ENCODE results near the gene PPFIBP1. TPM values are rescaled to one million over a fixed set of nuclear protein-coding genes. Genes with fewer than 3 reads are reported as not detected.

Gene PPFIBP1
- total and polyA plus RNA-seq, 2 of the 13 experiments (the other 11 are each of a cell fraction or from before 2014, with no cell fraction given) = 16.2 to 21.8 TPM

DNA sequence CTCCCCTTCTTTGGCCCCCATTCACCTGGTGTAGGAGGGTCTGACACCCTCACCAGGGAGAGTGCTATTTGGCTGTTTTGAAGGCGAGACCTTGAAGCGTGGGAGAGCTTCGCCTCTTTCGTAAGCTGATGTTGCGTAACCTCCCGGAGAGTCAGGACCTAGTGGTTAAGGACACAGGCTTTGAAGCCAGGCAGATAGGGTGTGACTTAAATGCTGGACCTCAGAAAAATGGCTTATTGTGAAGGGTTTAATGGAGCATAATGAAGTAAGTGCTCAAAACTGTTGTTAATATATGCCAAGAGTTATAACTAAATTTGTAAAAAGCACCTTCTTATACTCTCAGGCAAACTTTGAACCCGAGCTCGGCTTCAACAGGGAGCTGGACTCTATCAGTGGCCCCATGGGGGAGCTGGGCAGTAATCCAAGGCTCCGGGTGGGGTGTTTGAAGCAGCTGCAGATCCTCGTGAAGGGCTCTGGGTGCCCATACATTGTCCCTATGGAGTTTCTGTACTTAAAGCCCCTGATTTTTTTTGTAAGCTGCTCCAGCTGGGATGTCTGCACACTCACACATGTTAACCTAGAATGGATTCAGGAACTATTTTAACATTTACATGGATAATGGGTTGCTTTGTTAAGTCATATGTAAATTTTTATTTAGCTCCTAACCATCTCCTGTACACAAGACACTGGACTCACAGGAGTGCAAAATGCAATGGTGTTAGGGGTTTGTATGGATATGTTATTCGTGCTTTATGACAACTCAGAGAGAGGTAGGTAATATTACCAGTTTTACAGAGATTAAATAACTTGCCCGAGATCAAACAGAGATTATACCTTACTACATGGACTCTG is 26.0 kb downstream of the PPFIBP1 start (continued):
- TF ChIP-seq ISL2 (CRISPR knock-in tag; IDR thresholded peaks at IDR 0.05) = peak; percentile 94
- TF ChIP-seq FIP1L1 (IDR thresholded peaks at IDR 0.05; ENCODE audit: borderline replicate concordance, insufficient read depth, low read depth, low read length) = no peak
- peak in 1 of 2 experiments; percentile 46; a peak in 1 of 4 replicates for TF ChIP-seq POLR2A (IDR thresholded peaks at IDR 0.05; ENCODE audit: insufficient read depth in 1 of 2, low read depth in 2 of 2, low read length in 2 of 2)
- 0 out of 2 replicates have a peak, but pooled peaks have one; percentile 65 for TF ChIP-seq FOXC1 (CRISPR knock-in tag; IDR thresholded peaks at IDR 0.05; ENCODE audit: borderline replicate concordance)
- TF ChIP-seq ZBTB43 (CRISPR knock-in tag; conservative IDR thresholded peaks at IDR 0.05) = no peak
- TF ChIP-seq NFATC3 (CRISPR knock-in tag; IDR thresholded peaks at IDR 0.05) = no peak
- no peak for TF ChIP-seq RFX5 (IDR thresholded peaks at IDR 0.05; ENCODE audit: low read depth, low read length)
- TF ChIP-seq, protein P1, sequence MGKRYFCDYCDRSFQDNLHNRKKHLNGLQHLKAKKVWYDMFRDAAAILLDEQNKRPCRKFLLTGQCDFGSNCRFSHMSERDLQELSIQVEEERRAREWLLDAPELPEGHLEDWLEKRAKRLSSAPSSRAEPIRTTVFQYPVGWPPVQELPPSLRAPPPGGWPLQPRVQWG (CRISPR knock-in tag; IDR thresholded peaks at IDR 0.05; ENCODE audit: borderline replicate concordance, low read depth) = no peak
- TF ChIP-seq ZFYVE20 (CRISPR knock-in tag; IDR thresholded peaks at IDR 0.05; ENCODE audit: borderline replicate concordance, low read depth) = no peak
- no peak for TF ChIP-seq ZNF737 (CRISPR knock-in tag; IDR thresholded peaks at IDR 0.05; ENCODE audit: borderline replicate concordance)
- TF ChIP-seq FOXK2 (IDR thresholded peaks at IDR 0.05) = no peak
- peak; percentile 88; the same call in 1 of the 2 replicates for TF ChIP-seq AHR (CRISPR knock-in tag; IDR thresholded peaks at IDR 0.05)
- no peak for TF ChIP-seq U2AF2 (IDR thresholded peaks at IDR 0.05; ENCODE audit: low read depth, low read length)
- TF ChIP-seq ZNF766 (CRISPR knock-in tag; IDR thresholded peaks at IDR 0.05; ENCODE audit: borderline replicate concordance) = peak; percentile 75; the same call in 1 of the 2 replicates
- TF ChIP-seq ZFP36L2 (CRISPR knock-in tag; IDR thresholded peaks at IDR 0.05) = 0 out of 2 replicates have a peak, but pooled peaks have one; percentile 47
- peak; percentile 91 for TF ChIP-seq PITX1 (CRISPR knock-in tag; IDR thresholded peaks at IDR 0.05)
- TF ChIP-seq RFXANK (CRISPR knock-in tag; IDR thresholded peaks at IDR 0.05) = no peak
- no peak for TF ChIP-seq SUZ12 (IDR thresholded peaks at IDR 0.05; ENCODE audit: low read depth, low read length)
- no peak for TF ChIP-seq GPN1 (CRISPR knock-in tag; IDR thresholded peaks at IDR 0.05; ENCODE audit: borderline replicate concordance)
- TF ChIP-seq, protein P2, sequence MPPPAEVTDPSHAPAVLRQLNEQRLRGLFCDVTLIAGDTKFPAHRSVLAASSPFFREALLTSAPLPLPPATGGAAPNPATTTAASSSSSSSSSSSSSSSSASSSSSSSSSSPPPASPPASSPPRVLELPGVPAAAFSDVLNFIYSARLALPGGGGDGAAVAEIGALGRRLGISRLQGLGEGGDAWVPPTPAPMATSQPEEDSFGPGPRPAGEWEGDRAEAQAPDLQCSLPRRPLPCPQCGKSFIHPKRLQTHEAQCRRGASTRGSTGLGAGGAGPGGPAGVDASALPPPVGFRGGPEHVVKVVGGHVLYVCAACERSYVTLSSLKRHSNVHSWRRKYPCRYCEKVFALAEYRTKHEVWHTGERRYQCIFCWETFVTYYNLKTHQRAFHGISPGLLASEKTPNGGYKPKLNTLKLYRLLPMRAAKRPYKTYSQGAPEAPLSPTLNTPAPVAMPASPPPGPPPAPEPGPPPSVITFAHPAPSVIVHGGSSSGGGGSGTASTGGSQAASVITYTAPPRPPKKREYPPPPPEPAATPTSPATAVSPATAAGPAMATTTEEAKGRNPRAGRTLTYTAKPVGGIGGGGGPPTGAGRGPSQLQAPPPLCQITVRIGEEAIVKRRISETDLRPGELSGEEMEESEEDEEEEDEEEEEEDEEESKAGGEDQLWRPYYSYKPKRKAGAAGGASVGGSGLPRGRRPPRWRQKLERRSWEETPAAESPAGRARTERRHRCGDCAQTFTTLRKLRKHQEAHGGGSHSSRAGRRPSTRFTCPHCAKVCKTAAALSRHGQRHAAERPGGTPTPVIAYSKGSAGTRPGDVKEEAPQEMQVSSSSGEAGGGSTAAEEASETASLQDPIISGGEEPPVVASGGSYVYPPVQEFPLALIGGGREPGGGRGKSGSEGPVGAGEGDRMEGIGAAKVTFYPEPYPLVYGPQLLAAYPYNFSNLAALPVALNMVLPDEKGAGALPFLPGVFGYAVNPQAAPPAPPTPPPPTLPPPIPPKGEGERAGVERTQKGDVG (CRISPR knock-in tag; IDR thresholded peaks at IDR 0.05; ENCODE audit: borderline replicate concordance) = peak; percentile 82; the same call in 1 of the 2 replicates
- TF ChIP-seq, protein P3, sequence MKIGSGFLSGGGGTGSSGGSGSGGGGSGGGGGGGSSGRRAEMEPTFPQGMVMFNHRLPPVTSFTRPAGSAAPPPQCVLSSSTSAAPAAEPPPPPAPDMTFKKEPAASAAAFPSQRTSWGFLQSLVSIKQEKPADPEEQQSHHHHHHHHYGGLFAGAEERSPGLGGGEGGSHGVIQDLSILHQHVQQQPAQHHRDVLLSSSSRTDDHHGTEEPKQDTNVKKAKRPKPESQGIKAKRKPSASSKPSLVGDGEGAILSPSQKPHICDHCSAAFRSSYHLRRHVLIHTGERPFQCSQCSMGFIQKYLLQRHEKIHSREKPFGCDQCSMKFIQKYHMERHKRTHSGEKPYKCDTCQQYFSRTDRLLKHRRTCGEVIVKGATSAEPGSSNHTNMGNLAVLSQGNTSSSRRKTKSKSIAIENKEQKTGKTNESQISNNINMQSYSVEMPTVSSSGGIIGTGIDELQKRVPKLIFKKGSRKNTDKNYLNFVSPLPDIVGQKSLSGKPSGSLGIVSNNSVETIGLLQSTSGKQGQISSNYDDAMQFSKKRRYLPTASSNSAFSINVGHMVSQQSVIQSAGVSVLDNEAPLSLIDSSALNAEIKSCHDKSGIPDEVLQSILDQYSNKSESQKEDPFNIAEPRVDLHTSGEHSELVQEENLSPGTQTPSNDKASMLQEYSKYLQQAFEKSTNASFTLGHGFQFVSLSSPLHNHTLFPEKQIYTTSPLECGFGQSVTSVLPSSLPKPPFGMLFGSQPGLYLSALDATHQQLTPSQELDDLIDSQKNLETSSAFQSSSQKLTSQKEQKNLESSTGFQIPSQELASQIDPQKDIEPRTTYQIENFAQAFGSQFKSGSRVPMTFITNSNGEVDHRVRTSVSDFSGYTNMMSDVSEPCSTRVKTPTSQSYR (CRISPR knock-in tag; IDR thresholded peaks at IDR 0.05; ENCODE audit: borderline replicate concordance) = peak; percentile 65
- TF ChIP-seq RARG (CRISPR knock-in tag; IDR thresholded peaks at IDR 0.05; ENCODE audit: low read depth) = no peak; the same call in 1 of the 2 replicates
- peak; percentile 97 for TF ChIP-seq ZNF761 (CRISPR knock-in tag; conservative IDR thresholded peaks at IDR 0.05)
